ENCODE results near the gene SSBP3. TPM values are rescaled to one million over a fixed set of nuclear protein-coding genes. Genes with fewer than 3 reads are reported as not detected.
A peak's percentile ranks its signal among the peaks of the same experiment; 100 is the strongest.

The SSBP3 gene
- total RNA-seq, 1 donor from 2014 or later, result 70.7 TPM

DNA sequence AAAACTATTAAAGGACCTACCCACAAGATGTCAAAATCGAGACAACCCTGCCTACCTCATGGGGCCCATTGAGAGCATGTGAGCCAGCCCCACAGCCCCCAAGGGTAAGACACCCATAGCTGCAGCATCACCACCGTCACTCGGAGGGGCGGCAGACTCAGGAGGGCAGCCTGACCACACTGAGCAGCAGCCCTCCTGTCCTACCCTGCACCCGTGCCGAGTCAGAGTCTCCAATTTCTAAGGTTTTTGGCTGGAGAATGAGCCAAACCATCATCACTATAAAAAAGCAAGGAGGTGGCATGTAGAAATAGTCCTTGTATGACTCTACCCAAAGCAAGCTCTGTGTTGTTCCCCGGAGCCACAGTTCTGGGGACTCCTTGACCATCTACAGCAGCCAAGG is 94.7 kb downstream of the SSBP3 start:
- no peak for DNase-seq (ENCODE audit: extremely low spot score in 2 of 2)
- H3K27ac ChIP-seq, result peak overlapping the region; percentile 3
- intact Hi-C loops (cut with DNase I), result no loop called here
- H3K4me3 ChIP-seq, result no peak overlapping the region
- H3K9me3 ChIP-seq, result no peaks in the 10 kb centered on the region
- TF ChIP-seq POLR2A (IDR thresholded peaks at IDR 0.05) (no peak), POLR2AphosphoS5 (IDR thresholded peaks at IDR 0.05; ENCODE audit: insufficient read depth in 1 of 2, low read depth in 1 of 2) (no peak)
- TF ChIP-seq, protein P1, sequence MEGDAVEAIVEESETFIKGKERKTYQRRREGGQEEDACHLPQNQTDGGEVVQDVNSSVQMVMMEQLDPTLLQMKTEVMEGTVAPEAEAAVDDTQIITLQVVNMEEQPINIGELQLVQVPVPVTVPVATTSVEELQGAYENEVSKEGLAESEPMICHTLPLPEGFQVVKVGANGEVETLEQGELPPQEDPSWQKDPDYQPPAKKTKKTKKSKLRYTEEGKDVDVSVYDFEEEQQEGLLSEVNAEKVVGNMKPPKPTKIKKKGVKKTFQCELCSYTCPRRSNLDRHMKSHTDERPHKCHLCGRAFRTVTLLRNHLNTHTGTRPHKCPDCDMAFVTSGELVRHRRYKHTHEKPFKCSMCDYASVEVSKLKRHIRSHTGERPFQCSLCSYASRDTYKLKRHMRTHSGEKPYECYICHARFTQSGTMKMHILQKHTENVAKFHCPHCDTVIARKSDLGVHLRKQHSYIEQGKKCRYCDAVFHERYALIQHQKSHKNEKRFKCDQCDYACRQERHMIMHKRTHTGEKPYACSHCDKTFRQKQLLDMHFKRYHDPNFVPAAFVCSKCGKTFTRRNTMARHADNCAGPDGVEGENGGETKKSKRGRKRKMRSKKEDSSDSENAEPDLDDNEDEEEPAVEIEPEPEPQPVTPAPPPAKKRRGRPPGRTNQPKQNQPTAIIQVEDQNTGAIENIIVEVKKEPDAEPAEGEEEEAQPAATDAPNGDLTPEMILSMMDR (IDR thresholded peaks at IDR 0.05), result no peak
- H3K4me1 ChIP-seq, result peaks cover 86% of the 10 kb centered on the region
- H3K27me3 ChIP-seq, result no peaks in the 10 kb centered on the region
- no peaks in the 10 kb centered on the region for H3K36me3 ChIP-seq

DNA sequence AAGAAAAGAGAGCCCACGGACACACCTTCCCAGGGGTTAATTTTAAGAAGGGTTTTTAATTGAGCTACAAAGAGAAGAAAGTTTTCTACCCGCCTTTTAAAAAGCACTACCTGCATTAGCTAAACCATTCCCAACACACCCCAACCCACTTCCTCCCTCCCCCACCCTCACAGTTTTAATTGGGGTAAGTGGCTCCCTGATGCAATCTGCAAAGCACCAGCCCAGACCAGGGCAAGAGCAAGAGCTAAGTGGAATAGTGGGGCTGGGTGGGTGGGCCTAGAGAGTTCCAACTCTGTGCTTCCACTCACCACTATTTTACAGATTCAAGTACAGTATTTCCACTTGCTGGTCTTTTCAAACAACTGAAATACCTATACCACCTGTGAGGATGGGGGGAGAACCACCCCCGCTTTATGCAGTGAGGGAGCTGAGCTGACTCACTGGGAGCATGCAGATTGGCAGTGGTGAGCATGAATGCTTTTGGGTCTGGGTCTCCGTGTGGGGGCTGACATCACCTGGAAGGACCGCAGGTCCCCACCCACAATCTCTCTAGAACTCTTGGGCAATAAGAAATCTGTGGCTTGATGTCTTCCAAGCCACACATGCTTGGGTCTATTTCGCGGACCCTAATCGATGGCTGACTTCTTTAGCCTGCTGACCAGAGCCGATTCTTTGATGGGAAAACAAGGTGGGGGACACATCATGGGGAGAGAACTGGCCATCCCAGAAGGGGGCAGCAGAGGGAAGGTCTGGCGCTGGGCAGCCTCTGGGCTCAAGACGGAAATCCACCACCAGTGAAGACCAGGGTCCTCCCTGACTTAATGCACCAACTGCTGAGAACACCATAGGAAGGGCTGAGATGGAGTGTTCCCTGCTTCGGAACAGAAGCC is 95.5 kb downstream of the SSBP3 start:
- peaks cover 90% of the 10 kb centered on the region for H3K4me1 ChIP-seq
- no peaks in the 10 kb centered on the region for H3K36me3 ChIP-seq
- no peak for DNase-seq (ENCODE audit: extremely low spot score in 2 of 2)
- intact Hi-C loops (cut with DNase I), result no loop called here
- no peak for TF ChIP-seq POLR2AphosphoS5 (IDR thresholded peaks at IDR 0.05; ENCODE audit: insufficient read depth in 1 of 2, low read depth in 1 of 2)
- no peak for TF ChIP-seq POLR2A (IDR thresholded peaks at IDR 0.05)
- TF ChIP-seq, protein P1 (IDR thresholded peaks at IDR 0.05), result no peak
- peak overlapping the region; percentile 3 for H3K27ac ChIP-seq
- no peak overlapping the region for H3K4me3 ChIP-seq
- H3K27me3 ChIP-seq, result no peaks in the 10 kb centered on the region
- H3K9me3 ChIP-seq, result no peaks in the 10 kb centered on the region

DNA sequence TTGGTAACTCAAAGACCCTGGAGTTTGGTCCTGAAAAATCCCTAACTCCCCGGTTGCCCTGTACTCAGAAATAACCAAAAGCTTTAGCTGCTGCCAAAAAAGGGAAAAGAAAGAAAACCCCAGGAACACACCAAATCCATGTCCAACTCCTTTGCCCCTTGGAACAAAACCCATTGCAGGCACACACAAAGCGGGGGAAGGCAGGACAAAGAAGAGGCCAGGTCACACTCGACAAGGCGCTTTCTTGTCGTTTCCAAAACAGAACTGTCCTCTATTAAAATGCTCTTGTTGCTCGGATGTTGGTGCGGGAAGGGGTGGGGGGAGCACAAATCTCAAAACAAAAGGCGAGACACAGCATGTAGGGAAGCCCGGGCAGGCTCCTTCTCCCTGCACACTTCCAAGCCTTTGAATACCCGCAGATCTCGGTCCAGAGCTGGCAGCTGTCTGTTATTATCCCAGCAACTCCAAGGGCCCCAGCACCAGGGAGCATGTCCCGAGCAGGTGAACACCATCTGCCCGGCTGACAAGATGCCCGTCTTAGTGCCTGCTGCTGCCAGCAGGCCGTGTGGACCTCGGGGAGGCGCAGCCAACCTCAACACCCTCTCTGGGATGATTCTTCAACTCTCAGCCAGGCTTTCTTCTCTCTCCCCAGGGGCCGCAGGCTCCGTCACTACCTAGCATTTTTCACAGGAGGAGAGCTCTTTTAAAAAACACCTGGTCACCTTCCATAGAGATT is 96.4 kb downstream of the SSBP3 start:
- Histone ChIP-seq H3K4me3 (no peak overlapping the region), H3K27ac (peak overlapping the region; percentile 34), H3K36me3 (no peaks in the 10 kb centered on the region), H3K9me3 (no peaks in the 10 kb centered on the region), H3K4me1 (peaks cover 90% of the 10 kb centered on the region), H3K27me3 (no peaks in the 10 kb centered on the region)
- DNase-seq (ENCODE audit: extremely low spot score in 2 of 2), result no peak
- no peak for TF ChIP-seq POLR2A (IDR thresholded peaks at IDR 0.05)
- TF ChIP-seq, protein P1 (IDR thresholded peaks at IDR 0.05), result no peak
- intact Hi-C loops (cut with DNase I), result no loop called here

DNA sequence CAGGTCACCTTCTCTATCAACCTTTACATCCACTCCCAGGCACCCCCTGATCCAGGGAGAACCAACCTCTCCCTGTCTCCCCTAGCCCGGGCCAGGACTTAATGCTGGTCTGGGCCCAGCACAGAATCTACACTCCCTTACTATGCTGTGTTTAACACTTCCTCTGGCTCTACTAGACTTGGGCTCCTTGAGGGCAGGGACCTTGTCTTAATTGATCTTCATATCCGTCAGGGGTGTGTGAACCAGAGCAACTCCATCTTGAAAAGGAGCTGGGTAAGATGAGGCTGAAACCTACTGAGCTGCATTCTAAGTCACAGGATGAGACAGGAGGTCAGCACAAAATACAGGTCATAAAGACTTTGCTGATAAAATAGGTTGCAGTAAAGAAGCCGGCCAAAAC is 98.9 kb downstream of the SSBP3 start:
- H3K27me3 ChIP-seq, result no peaks in the 10 kb centered on the region
- H3K4me3 ChIP-seq, result no peak overlapping the region
- TF ChIP-seq, protein P1 (IDR thresholded peaks at IDR 0.05), result no peak
- TF ChIP-seq POLR2AphosphoS5 (IDR thresholded peaks at IDR 0.05; ENCODE audit: insufficient read depth in 1 of 2, low read depth in 1 of 2) (no peak), POLR2A (IDR thresholded peaks at IDR 0.05) (no peak)
- peaks cover 88% of the 10 kb centered on the region for H3K4me1 ChIP-seq
- intact Hi-C loops (cut with DNase I), result no loop called here
- H3K9me3 ChIP-seq, result no peaks in the 10 kb centered on the region
- no peaks in the 10 kb centered on the region for H3K36me3 ChIP-seq
- DNase-seq (ENCODE audit: extremely low spot score in 2 of 2), result no peak
- no peak overlapping the region for H3K27ac ChIP-seq
